GM13977 (cell line): Measurements from ENCODE around the gene MRGPRE.

Source experiments
- DNase-seq: peaks from one replicate; pipeline ENCODE4 v3.0.0; 2012; ENCODE audit warnings: low spot score
- CTCF ChIP-seq: IDR thresholded peaks from 2 replicates; pipeline ENCODE4 v1.5.1; 2012; ENCODE audit warnings: mild to moderate bottlenecking, control low read depth; ENCODE audit not compliant: insufficient read depth; ENCODE audit errors: extremely low read depth, missing control alignments
- in situ Hi-C: fragments of 300-500 bp; cut with MboI; formaldehyde crosslinking; loops from one replicate; pipeline ENCODE4 v1.12.0; 2022; ENCODE audit warnings: low sequenced_read_pairs, low pct_unique_long_range_greater_than_20kb, mixed read lengths, inconsistent platforms; ENCODE audit not compliant: unreplicated experiment

The MRGPRE gene

GRCh38 chr11:3206922-3207204 is 25.4 kb downstream of the MRGPRE start:
- in situ Hi-C loops, result no loop called here
- TF ChIP-seq CTCF, result no peak

GRCh38 chr11:3206156-3206921 is 25.9 kb downstream of the MRGPRE start:
- in situ Hi-C loops, result no loop called here
- no peak for DNase-seq
- no peak for TF ChIP-seq CTCF

More at GRCh38 chr11:3206922-3207204, 25.4 kb downstream of the MRGPRE start:
- no peak for DNase-seq

- no peak for DNase-seq
- in situ Hi-C loops, result no loop called here
- no peak for TF ChIP-seq CTCF
These were observed 26.7 kb downstream of the MRGPRE start for GRCh38 chr11:3205261-3206155.

- no peak for TF ChIP-seq CTCF
- in situ Hi-C loops, result no loop called here
- DNase-seq, result no peak
These were observed 27.8 kb downstream of the MRGPRE start for GRCh38 chr11:3204141-3205015.

GRCh38 chr11:3203221-3204043 is 28.8 kb downstream of the MRGPRE start:
- no peak for TF ChIP-seq CTCF
- in situ Hi-C loops, result no loop called here
- no peak for DNase-seq
